ENCODE data around the gene KLF18. TPM values are rescaled to one million over a fixed set of nuclear protein-coding genes. Genes with fewer than 3 reads are reported as not detected.

KLF18 gene
- polyA plus RNA-seq, 3 donors, result not detected

DNA sequence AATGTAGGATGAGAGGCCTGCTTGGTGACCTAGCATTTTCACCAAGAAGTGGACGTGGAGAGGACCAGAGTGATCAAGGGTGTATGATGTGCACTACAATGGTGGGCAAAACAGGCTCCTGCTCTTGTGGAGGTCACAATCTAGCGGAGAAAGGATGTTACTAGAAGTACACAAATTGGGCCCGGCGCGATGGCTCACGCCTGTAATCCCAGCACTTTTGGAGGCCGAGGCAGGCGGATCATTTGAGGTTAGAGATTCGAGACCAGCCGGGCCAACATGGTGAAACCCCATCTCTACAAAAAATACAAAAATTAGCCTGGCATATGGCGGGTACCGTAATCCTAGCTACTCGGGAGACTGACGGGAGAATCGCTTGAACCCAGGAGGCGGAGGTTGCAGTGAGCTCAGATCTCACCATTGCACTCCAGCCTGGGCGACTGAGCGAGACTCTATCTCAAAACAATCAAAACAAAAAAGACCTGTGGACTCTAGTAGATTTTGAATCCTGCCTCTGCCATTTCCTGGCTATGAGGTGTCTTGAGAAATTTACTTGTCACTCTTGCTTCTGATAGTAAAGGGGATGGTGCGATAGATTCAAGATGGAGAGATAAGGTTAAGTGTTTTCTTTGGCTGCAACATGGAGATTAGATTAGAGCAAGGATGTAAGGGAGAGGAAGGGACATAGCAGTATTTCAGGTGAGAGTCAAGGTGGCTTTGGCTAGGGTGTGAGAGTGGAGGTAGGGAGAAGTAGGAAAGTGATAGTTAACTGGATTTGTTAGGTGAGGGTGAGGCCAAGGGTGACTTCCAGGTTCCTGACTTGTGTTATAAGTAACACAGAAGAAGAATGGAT, 7.1 kb downstream of the KLF18 start:
- WGBS (ENCODE audit: insufficient coverage), result 85% methylated on average over 9 of the region's 19 CpGs

DNA sequence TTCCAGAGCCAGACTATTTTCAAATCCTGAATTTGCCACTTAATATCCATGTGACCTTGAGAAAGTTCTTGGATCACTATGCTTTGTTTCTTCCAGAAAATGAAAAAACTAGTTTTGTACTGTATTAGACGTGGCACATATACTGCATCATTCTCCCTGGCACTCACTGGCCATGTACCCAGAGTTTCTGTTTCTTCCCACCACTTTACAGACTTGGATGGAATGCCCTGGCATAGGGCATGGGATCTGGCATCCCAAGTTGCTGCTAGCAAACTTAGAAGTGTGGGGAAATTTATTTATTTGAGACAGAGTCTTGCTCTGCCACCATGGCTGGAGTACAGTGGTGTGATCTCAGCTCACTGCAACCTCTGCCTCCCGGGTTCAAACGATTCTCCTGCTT, 10.0 kb downstream of the KLF18 start:
- H3K4me2 ChIP-seq (replicated peaks; ENCODE audit: extremely low read depth, low read length, poor library complexity, severe bottlenecking), result no peak overlapping the region
- H3K4me1 ChIP-seq (ENCODE audit: control insufficient read depth in 1 of 2, insufficient read depth in 2 of 2, low read length in 2 of 2), result no peaks in the 10 kb centered on the region
- 100% methylated on average over 1 of the region's 3 CpGs for WGBS (ENCODE audit: insufficient coverage)
- H3K4me3 ChIP-seq (replicated peaks in 1 of 3; ENCODE audit: low read depth in 2 of 3, low read length in 3 of 3), result no peak overlapping the region
- Mint-ChIP-seq H3K27me3 (ENCODE audit: low read depth in 3 of 3) (peaks cover 0 to 3% (median 1%) of the 10 kb centered on the region in 3 donors), H3K4me3 (no peak overlapping the region), H3K27ac (no peak overlapping the region), H3K4me1 (no peaks in the 10 kb centered on the region), H3K36me3 (no peaks in the 10 kb centered on the region), H3K9me3 (peaks cover 0 to 6% (median 0%) of the 10 kb centered on the region in 7 donors)
- intact Hi-C loops (cut with micrococcal nuclease), result no loop called here
- no peaks in the 10 kb centered on the region for H3K79me2 ChIP-seq (ENCODE audit: insufficient read depth, low read length)
- no peak overlapping the region for H3K27ac ChIP-seq (ENCODE audit: low read depth in 1 of 2, low read length in 2 of 2)
- DNase-seq, result no peak
- H4K20me1 ChIP-seq (ENCODE audit: insufficient read depth, low read length), result no peaks in the 10 kb centered on the region
- no peaks in the 10 kb centered on the region for H3K27me3 ChIP-seq (ENCODE audit: control insufficient read depth in 2 of 2, insufficient read depth in 2 of 2, low read length in 2 of 2)
- H2AFZ ChIP-seq (ENCODE audit: insufficient read depth, low read depth, low read length, poor library complexity, severe bottlenecking), result no peak overlapping the region
- TF ChIP-seq, protein P1, sequence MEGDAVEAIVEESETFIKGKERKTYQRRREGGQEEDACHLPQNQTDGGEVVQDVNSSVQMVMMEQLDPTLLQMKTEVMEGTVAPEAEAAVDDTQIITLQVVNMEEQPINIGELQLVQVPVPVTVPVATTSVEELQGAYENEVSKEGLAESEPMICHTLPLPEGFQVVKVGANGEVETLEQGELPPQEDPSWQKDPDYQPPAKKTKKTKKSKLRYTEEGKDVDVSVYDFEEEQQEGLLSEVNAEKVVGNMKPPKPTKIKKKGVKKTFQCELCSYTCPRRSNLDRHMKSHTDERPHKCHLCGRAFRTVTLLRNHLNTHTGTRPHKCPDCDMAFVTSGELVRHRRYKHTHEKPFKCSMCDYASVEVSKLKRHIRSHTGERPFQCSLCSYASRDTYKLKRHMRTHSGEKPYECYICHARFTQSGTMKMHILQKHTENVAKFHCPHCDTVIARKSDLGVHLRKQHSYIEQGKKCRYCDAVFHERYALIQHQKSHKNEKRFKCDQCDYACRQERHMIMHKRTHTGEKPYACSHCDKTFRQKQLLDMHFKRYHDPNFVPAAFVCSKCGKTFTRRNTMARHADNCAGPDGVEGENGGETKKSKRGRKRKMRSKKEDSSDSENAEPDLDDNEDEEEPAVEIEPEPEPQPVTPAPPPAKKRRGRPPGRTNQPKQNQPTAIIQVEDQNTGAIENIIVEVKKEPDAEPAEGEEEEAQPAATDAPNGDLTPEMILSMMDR (IDR thresholded peaks at IDR 0.05), result no peak
- H3K36me3 ChIP-seq (replicated peaks in 1 of 2; ENCODE audit: control insufficient read depth in 1 of 2, insufficient read depth in 2 of 2, low read length in 2 of 2), result no peaks in the 10 kb centered on the region
- no peak overlapping the region for H3K9ac ChIP-seq (ENCODE audit: insufficient read depth, low read length, poor library complexity, severe bottlenecking)
- no peaks in the 10 kb centered on the region for H3K9me3 ChIP-seq (replicated peaks in 1 of 2; ENCODE audit: control insufficient read depth in 1 of 2, insufficient read depth in 1 of 2, low read length in 2 of 2)

More for the DNA sequence above, 7.1 kb downstream of the KLF18 start:
- Histone ChIP-seq H3K9ac (ENCODE audit: insufficient read depth, low read length, poor library complexity, severe bottlenecking) (no peak overlapping the region), H4K20me1 (ENCODE audit: insufficient read depth, low read length) (no peaks in the 10 kb centered on the region), H3K27ac (ENCODE audit: low read depth in 1 of 2, low read length in 2 of 2) (no peak overlapping the region), H3K4me2 (replicated peaks; ENCODE audit: extremely low read depth, low read length, poor library complexity, severe bottlenecking) (no peak overlapping the region), H3K9me3 (replicated peaks in 1 of 2; ENCODE audit: control insufficient read depth in 1 of 2, insufficient read depth in 1 of 2, low read length in 2 of 2) (no peaks in the 10 kb centered on the region), H3K27me3 (ENCODE audit: control insufficient read depth in 2 of 2, insufficient read depth in 2 of 2, low read length in 2 of 2) (no peaks in the 10 kb centered on the region), H3K4me3 (replicated peaks in 1 of 3; ENCODE audit: low read depth in 2 of 3, low read length in 3 of 3) (no peak overlapping the region), H2AFZ (ENCODE audit: insufficient read depth, low read depth, low read length, poor library complexity, severe bottlenecking) (no peak overlapping the region), H3K36me3 (replicated peaks in 1 of 2; ENCODE audit: control insufficient read depth in 1 of 2, insufficient read depth in 2 of 2, low read length in 2 of 2) (no peaks in the 10 kb centered on the region), H3K4me1 (ENCODE audit: control insufficient read depth in 1 of 2, insufficient read depth in 2 of 2, low read length in 2 of 2) (no peaks in the 10 kb centered on the region), H3K79me2 (ENCODE audit: insufficient read depth, low read length) (no peaks in the 10 kb centered on the region)
- H3K4me3 Mint-ChIP-seq, result no peak overlapping the region
- H3K4me1 Mint-ChIP-seq, result no peaks in the 10 kb centered on the region
- intact Hi-C loops (cut with micrococcal nuclease), result no loop called here
- H3K27me3 Mint-ChIP-seq (ENCODE audit: low read depth in 3 of 3), result peaks cover 0 to 5% (median 1%) of the 10 kb centered on the region in 3 donors
- no peaks in the 10 kb centered on the region for H3K36me3 Mint-ChIP-seq
- no peak overlapping the region for H3K27ac Mint-ChIP-seq
- TF ChIP-seq, protein P1 (IDR thresholded peaks at IDR 0.05), result no peak
- H3K9me3 Mint-ChIP-seq, result peaks cover 0 to 5% (median 0%) of the 10 kb centered on the region in 7 donors
- DNase-seq, result no peak

Data from CD14-positive monocyte (primary cell).